HEK293 (cell line): ENCODE data around the gene LRCH4.

Experiments used
- CTCF ChIA-PET: fragments of 350-600 bp; formaldehyde crosslinking; extraction: SDS; loops from one replicate; lab custom pipeline; 2021; ENCODE audit warnings: antibody characterized with exemption; lab: Yijun Ruan, JAX
- POLR2A ChIA-PET: fragments of 300-600 bp; formaldehyde crosslinking; extraction: SDS; loops from one replicate; lab custom pipeline; 2020; ENCODE audit warnings: antibody characterized with exemption, inconsistent platforms; lab: Yijun Ruan, JAX
- H3K27ac ChIP-seq: fragments of 200-500 bp; sonication (Bioruptor generic); 2 replicates; pipeline ENCODE4 v1.5.1; 2014; ENCODE audit warnings: low read depth, low read length, control low read depth, inconsistent platforms; ENCODE audit errors: extremely low read depth
- H3K36me3 ChIP-seq, 2 experiments: fragments of 200-500 bp in 1 of 2; sonication (Bioruptor generic) in 1 of 2; 1 replicate in 1 of 2; 2 replicates in 1 of 2; pipeline ENCODE4 v1.5.1; 2014 to 2017; ENCODE audit warnings: inconsistent platforms in 2 of 2, low read length in 2 of 2; ENCODE audit not compliant: control insufficient read depth in 2 of 2, insufficient read depth in 1 of 2
- H3K4me1 ChIP-seq: fragments of 200-500 bp; sonication (Bioruptor generic); 2 replicates; pipeline ENCODE4 v1.5.1; 2014; ENCODE audit warnings: mild to moderate bottlenecking, low read length, inconsistent platforms; ENCODE audit not compliant: control insufficient read depth, insufficient read depth
- H3K4me3 ChIP-seq: 2 replicates; pipeline ENCODE4 v1.5.1; 2011; ENCODE audit warnings: low read depth, mild to moderate bottlenecking, control low read depth, low read length, moderate library complexity
- H3K9me3 ChIP-seq: fragments of 200-500 bp; sonication (Bioruptor generic); 2 replicates; pipeline ENCODE4 v1.5.1; 2014; ENCODE audit warnings: low read depth, low read length, inconsistent platforms; ENCODE audit not compliant: control insufficient read depth, insufficient read depth
- HOXC10 ChIP-seq: sonication (generic); formaldehyde crosslinking; IDR thresholded peaks from 2 replicates; pipeline ENCODE4 v1.8.1; 2023; ENCODE audit warnings: mild to moderate bottlenecking, missing genetic modification reagents
- KLF10 ChIP-seq: fragments of 450-650 bp; IDR thresholded peaks from 2 replicates; pipeline ENCODE4 v1.5.1; 2018; ENCODE audit warnings: missing biosample characterization, mild to moderate bottlenecking, missing genetic modification characterization
- SCRT2 ChIP-seq: fragments of 450-650 bp; formaldehyde crosslinking; IDR thresholded peaks from 2 replicates; pipeline ENCODE4 v1.5.1; 2016; ENCODE audit warnings: missing biosample characterization, missing genetic modification characterization
- TRIM28 ChIP-seq: IDR thresholded peaks from 2 replicates; pipeline ENCODE4 v1.6.1; 2011; ENCODE audit warnings: low read length, control low read depth, borderline replicate concordance
- ZBTB17 ChIP-seq: fragments of 450-650 bp; formaldehyde crosslinking; IDR thresholded peaks from 2 replicates; pipeline ENCODE4 v1.5.1; 2016; ENCODE audit warnings: missing biosample characterization, missing genetic modification characterization
- ZFP69B ChIP-seq: fragments of 450-650 bp; formaldehyde crosslinking; IDR thresholded peaks from 2 replicates; pipeline ENCODE4 v1.5.1; 2016; ENCODE audit warnings: missing biosample characterization, missing genetic modification characterization
- ZIC2 ChIP-seq: fragments of 450-650 bp; formaldehyde crosslinking; IDR thresholded peaks from 2 replicates; pipeline ENCODE4 v1.5.1; 2016; ENCODE audit warnings: missing biosample characterization, missing genetic modification characterization
- ZNF2 ChIP-seq: fragments of 450-650 bp; formaldehyde crosslinking; IDR thresholded peaks from 2 replicates; pipeline ENCODE4 v1.5.1; 2016; ENCODE audit warnings: missing biosample characterization, missing genetic modification characterization
- ZNF214 ChIP-seq: fragments of 450-650 bp; formaldehyde crosslinking; IDR thresholded peaks from 2 replicates; pipeline ENCODE4 v1.5.1; 2017; ENCODE audit warnings: missing biosample characterization, mild to moderate bottlenecking, missing genetic modification characterization, borderline replicate concordance
- ZNF239 ChIP-seq: fragments of 450-650 bp; formaldehyde crosslinking; IDR thresholded peaks from 2 replicates; pipeline ENCODE4 v1.5.1; 2016; ENCODE audit warnings: missing biosample characterization, missing genetic modification characterization
- ZNF530 ChIP-seq: fragments of 450-650 bp; formaldehyde crosslinking; IDR thresholded peaks from 2 replicates; pipeline ENCODE4 v1.5.1; 2016; ENCODE audit warnings: low read depth, missing biosample characterization, missing genetic modification characterization
- ZNF548 ChIP-seq: fragments of 450-650 bp; formaldehyde crosslinking; IDR thresholded peaks from 2 replicates; pipeline ENCODE4 v1.5.1; 2016; ENCODE audit warnings: missing biosample characterization, missing genetic modification characterization
- ZNF596 ChIP-seq: fragments of 450-650 bp; IDR thresholded peaks from 2 replicates; pipeline ENCODE4 v1.5.0; 2018; ENCODE audit warnings: missing biosample characterization, mild to moderate bottlenecking, missing genetic modification characterization, moderate library complexity
- ZNF76 ChIP-seq: fragments of 450-650 bp; formaldehyde crosslinking; IDR thresholded peaks from 2 replicates; pipeline ENCODE4; 2016; ENCODE audit warnings: low read depth, missing biosample characterization, missing genetic modification characterization, borderline replicate concordance
- TF ChIP-seq, protein P1 (sequence below): fragments of 450-650 bp; formaldehyde crosslinking; IDR thresholded peaks from 2 replicates; pipeline ENCODE4 v1.5.1; 2016; ENCODE audit warnings: missing biosample characterization, missing genetic modification characterization
- TF ChIP-seq, protein P2 (sequence below): fragments of 450-650 bp; formaldehyde crosslinking; IDR thresholded peaks from 2 replicates; pipeline ENCODE4 v1.5.1; 2016; ENCODE audit warnings: missing biosample characterization, missing genetic modification characterization
- TF ChIP-seq, protein P3 (sequence below): fragments of 450-650 bp; formaldehyde crosslinking; IDR thresholded peaks from 2 replicates; pipeline ENCODE4 v1.5.1; 2016; ENCODE audit warnings: missing biosample characterization, missing genetic modification characterization
- TF ChIP-seq, protein P4 (sequence below): fragments of 450-650 bp; formaldehyde crosslinking; IDR thresholded peaks from 2 replicates; pipeline ENCODE4 v1.5.0; 2017; ENCODE audit warnings: missing biosample characterization, missing genetic modification characterization, borderline replicate concordance
- TF ChIP-seq, protein P5 (sequence below): fragments of 450-650 bp; formaldehyde crosslinking; IDR thresholded peaks from 2 replicates; pipeline ENCODE4 v1.5.1; 2016; ENCODE audit warnings: missing biosample characterization, missing genetic modification characterization

LRCH4 gene

DNA sequence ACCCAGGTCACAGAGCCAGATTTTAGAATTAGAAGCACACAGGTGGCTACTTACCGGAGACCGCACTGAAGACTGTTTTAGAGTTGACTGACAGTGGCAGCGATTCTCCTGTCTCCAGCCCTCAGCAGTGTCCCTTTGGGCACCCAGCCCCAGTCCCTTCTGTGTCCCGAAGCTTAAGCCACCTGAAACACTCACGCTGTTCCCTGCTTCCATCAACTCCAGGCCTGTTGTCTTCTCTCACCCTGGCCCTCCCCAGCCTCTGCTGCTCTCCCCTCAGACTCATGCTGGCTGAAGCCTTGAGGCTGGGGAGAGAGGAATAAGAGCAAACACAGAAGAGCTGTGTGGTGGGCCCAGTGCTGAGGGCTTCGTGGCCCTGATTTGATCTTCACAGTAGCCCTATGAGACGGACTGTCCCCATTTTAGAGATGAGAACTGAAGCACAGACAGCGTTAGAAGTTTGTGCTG, 22.8 kb downstream of the LRCH4 start:
- H3K4me1 ChIP-seq: no peaks in the 10 kb centered on the region
- H3K36me3 ChIP-seq: peaks cover 0 to 13% of the 10 kb centered on the region in 2 experiments; a peak in 2 of 3 replicates
- H3K27ac ChIP-seq: no peak overlapping the region
- TF ChIP-seq ZNF2: no peak
- TF ChIP-seq ZNF596 (tag by site-specific recombination): no peak
- TF ChIP-seq ZNF76: no peak
- TF ChIP-seq TRIM28: no peak
- no peak for TF ChIP-seq ZBTB17 (tag by site-specific recombination)
- no peak for TF ChIP-seq ZNF239 (tag by site-specific recombination)
- TF ChIP-seq ZNF548 (tag by site-specific recombination): no peak
- TF ChIP-seq KLF10 (tag by site-specific recombination): no peak
- TF ChIP-seq ZNF214 (tag by site-specific recombination): no peak
- no peak for TF ChIP-seq ZIC2
- TF ChIP-seq ZFP69B (tag by site-specific recombination): no peak
- TF ChIP-seq HOXC10: no peak
- TF ChIP-seq ZNF530: no peak
- POLR2A ChIA-PET: interaction anchor here (4.4 kb wide), 1 partner anchor 23 kb away, joined by 26 read pairs; the partner anchor contains the start of genes FBXO24 and LRCH4
- H3K4me3 ChIP-seq: no peak overlapping the region
- H3K9me3 ChIP-seq: no peaks in the 10 kb centered on the region
- CTCF ChIA-PET: interaction anchor here (0.6 to 3.4 kb wide), 20 partner anchors 9 to 815 kb away, joined by 3 to 37 read pairs (median 4); partner anchors contain the start of genes FBXO24, LRCH4, PCOLCE and SLC12A9

DNA sequence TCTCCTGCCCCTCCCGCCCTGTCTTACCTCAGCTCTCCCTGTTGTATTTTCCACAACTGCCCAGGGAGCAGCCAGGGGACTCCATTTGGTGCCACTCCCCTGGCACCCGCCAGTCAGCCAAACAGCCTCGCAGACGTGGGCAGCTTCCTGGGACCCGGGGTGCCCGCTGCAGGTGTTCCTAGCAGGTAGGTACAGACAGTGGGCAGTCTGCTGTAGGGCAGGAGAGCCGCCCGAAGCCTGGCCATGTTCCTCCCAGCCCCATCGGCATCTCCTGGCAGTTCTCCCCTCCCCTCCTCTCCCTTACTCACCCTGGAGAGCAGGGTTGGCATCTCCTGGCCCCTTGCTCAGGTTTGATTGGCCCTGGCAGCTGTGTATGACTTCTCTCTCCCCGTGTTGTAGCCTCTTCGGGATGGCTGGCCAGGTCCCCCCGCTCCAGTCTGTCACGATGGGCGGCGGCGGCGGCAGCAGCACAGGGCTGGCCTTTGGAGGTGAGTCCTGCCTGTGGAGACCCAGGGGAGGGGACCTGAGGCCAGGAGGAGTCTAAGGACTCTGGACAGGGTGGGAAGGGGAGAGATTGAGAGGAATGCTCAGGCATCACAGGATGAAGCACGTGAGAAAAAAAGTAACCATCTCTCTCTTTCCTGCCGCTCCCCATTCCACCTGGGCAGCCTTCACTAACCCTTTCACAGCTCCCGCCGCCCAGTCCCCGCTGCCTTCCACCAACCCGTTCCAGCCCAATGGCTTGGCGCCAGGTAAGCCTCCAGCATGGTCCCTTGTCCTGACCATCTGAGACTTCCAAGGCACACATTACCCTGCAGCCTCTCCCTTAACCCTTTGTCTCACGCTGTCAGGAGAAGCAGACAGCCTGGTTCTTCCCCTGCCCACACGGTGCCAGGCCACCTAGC, 23.5 kb downstream of the LRCH4 start:
- Histone ChIP-seq H3K36me3 (peaks cover 0 to 13% of the 10 kb centered on the region in 2 experiments; a peak in 2 of 3 replicates), H3K4me3 (no peak overlapping the region), H3K27ac (no peak overlapping the region), H3K9me3 (no peaks in the 10 kb centered on the region), H3K4me1 (no peaks in the 10 kb centered on the region)
- TF ChIP-seq, protein P1, sequence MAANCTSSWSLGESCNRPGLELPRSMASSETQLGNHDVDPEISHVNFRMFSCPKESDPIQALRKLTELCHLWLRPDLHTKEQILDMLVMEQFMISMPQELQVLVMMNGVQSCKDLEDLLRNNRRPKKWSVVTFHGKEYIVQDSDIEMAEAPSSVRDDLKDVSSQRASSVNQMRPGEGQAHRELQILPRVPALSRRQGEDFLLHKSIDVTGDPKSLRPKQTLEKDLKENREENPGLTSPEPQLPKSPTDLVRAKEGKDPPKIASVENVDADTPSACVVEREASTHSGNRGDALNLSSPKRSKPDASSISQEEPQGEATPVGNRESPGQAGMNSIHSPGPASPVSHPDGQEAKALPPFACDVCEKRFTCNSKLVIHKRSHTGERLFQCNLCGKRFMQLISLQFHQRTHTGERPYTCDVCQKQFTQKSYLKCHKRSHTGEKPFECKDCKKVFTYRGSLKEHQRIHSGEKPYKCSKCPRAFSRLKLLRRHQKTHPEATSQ (tag by site-specific recombination): no peak
- TF ChIP-seq, protein P2, sequence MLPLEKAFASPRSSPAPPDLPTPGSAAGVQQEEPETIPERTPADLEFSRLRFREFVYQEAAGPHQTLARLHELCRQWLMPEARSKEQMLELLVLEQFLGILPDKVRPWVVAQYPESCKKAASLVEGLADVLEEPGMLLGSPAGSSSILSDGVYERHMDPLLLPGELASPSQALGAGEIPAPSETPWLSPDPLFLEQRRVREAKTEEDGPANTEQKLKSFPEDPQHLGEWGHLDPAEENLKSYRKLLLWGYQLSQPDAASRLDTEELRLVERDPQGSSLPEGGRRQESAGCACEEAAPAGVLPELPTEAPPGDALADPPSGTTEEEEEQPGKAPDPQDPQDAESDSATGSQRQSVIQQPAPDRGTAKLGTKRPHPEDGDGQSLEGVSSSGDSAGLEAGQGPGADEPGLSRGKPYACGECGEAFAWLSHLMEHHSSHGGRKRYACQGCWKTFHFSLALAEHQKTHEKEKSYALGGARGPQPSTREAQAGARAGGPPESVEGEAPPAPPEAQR: no peak
- TF ChIP-seq SCRT2 (tag by site-specific recombination): no peak
- TF ChIP-seq, protein P3, sequence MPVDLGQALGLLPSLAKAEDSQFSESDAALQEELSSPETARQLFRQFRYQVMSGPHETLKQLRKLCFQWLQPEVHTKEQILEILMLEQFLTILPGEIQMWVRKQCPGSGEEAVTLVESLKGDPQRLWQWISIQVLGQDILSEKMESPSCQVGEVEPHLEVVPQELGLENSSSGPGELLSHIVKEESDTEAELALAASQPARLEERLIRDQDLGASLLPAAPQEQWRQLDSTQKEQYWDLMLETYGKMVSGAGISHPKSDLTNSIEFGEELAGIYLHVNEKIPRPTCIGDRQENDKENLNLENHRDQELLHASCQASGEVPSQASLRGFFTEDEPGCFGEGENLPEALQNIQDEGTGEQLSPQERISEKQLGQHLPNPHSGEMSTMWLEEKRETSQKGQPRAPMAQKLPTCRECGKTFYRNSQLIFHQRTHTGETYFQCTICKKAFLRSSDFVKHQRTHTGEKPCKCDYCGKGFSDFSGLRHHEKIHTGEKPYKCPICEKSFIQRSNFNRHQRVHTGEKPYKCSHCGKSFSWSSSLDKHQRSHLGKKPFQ (tag by site-specific recombination): no peak
- TF ChIP-seq, protein P4, sequence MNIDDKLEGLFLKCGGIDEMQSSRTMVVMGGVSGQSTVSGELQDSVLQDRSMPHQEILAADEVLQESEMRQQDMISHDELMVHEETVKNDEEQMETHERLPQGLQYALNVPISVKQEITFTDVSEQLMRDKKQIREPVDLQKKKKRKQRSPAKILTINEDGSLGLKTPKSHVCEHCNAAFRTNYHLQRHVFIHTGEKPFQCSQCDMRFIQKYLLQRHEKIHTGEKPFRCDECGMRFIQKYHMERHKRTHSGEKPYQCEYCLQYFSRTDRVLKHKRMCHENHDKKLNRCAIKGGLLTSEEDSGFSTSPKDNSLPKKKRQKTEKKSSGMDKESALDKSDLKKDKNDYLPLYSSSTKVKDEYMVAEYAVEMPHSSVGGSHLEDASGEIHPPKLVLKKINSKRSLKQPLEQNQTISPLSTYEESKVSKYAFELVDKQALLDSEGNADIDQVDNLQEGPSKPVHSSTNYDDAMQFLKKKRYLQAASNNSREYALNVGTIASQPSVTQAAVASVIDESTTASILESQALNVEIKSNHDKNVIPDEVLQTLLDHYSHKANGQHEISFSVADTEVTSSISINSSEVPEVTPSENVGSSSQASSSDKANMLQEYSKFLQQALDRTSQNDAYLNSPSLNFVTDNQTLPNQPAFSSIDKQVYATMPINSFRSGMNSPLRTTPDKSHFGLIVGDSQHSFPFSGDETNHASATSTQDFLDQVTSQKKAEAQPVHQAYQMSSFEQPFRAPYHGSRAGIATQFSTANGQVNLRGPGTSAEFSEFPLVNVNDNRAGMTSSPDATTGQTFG (tag by site-specific recombination): no peak
- TF ChIP-seq, protein P5, sequence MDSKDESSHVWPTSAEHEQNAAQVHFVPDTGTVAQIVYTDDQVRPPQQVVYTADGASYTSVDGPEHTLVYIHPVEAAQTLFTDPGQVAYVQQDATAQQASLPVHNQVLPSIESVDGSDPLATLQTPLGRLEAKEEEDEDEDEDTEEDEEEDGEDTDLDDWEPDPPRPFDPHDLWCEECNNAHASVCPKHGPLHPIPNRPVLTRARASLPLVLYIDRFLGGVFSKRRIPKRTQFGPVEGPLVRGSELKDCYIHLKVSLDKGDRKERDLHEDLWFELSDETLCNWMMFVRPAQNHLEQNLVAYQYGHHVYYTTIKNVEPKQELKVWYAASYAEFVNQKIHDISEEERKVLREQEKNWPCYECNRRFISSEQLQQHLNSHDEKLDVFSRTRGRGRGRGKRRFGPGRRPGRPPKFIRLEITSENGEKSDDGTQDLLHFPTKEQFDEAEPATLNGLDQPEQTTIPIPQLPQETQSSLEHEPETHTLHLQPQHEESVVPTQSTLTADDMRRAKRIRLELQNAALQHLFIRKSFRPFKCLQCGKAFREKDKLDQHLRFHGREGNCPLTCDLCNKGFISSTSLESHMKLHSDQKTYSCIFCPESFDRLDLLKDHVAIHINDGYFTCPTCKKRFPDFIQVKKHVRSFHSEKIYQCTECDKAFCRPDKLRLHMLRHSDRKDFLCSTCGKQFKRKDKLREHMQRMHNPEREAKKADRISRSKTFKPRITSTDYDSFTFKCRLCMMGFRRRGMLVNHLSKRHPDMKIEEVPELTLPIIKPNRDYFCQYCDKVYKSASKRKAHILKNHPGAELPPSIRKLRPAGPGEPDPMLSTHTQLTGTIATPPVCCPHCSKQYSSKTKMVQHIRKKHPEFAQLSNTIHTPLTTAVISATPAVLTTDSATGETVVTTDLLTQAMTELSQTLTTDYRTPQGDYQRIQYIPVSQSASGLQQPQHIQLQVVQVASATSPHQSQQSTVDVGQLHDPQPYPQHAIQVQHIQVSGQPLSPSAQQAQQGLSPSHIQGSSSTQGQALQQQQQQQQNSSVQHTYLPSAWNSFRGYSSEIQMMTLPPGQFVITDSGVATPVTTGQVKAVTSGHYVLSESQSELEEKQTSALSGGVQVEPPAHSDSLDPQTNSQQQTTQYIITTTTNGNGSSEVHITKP (tag by site-specific recombination): no peak
- POLR2A ChIA-PET: interaction anchor here (1.2 to 1.3 kb wide), 2 partner anchors 9 to 24 kb away, joined by 4 read pairs; partner anchors contain the start of genes FBXO24 and LRCH4
- CTCF ChIA-PET: interaction anchor here (0.7 to 3.6 kb wide), 10 partner anchors 20 to 289 kb away, joined by 4 to 37 read pairs (median 8); partner anchors contain the start of gene SLC12A9
